ENCODE measurements around the gene RNF25.

RNF25 gene

GRCh38 chr2:218671654-218672566 is at the start of gene RNF25, which contains the start of gene STK36:
TSS of gene RNF25 (minus strand) at chr2:218672002. CDS start at chr2:218671970, 32 bp downstream.
TSS of gene STK36 (plus strand) at chr2:218672086. CDS start at chr2:218672830, 744 bp downstream.
- peak; percentile 91 for DNase-seq (ENCODE audit: low spot score)

- no peak for DNase-seq (ENCODE audit: low spot score)
Observed at GRCh38 chr2:218721488-218721887, 49.7 kb upstream of the RNF25 start.

GRCh38 chr2:218720048-218721041 is 48.5 kb upstream of the RNF25 start:
- DNase-seq (ENCODE audit: low spot score): peak; percentile 66

- DNase-seq (ENCODE audit: low spot score): no peak
Observed at GRCh38 chr2:218719457-218719856, 47.7 kb upstream of the RNF25 start.

GRCh38 chr2:218718058-218718457 is 46.3 kb upstream of the RNF25 start:
- DNase-seq (ENCODE audit: low spot score): no peak

GRCh38 chr2:218717262-218717661 is 45.5 kb upstream of the RNF25 start:
- DNase-seq (ENCODE audit: low spot score): peak; percentile 62

- peak; percentile 85 for DNase-seq (ENCODE audit: low spot score)
Observed at GRCh38 chr2:218716070-218716469, 44.3 kb upstream of the RNF25 start.

GRCh38 chr2:218713922-218714321 is 42.1 kb upstream of the RNF25 start:
- DNase-seq (ENCODE audit: low spot score): no peak

- DNase-seq (ENCODE audit: low spot score): no peak
Observed at GRCh38 chr2:218711550-218711929, 39.7 kb upstream of the RNF25 start.

- peak; percentile 98 for DNase-seq (ENCODE audit: low spot score)
Observed at GRCh38 chr2:218710687-218711549, 39.1 kb upstream of the RNF25 start, which contains the start of gene TTLL4. TSS of gene TTLL4 (plus strand) at chr2:218710835. CDS start at chr2:218737677, 26,842 bp downstream.

GRCh38 chr2:218710334-218710686 is 38.5 kb upstream of the RNF25 start:
- DNase-seq (ENCODE audit: low spot score): no peak

- no peak for DNase-seq (ENCODE audit: low spot score)
Observed at GRCh38 chr2:218709908-218710307, 38.1 kb upstream of the RNF25 start.

GRCh38 chr2:218708086-218708485 is 36.3 kb upstream of the RNF25 start:
- DNase-seq (ENCODE audit: low spot score): no peak

GRCh38 chr2:218703341-218703740 is 31.5 kb upstream of the RNF25 start:
- DNase-seq (ENCODE audit: low spot score): no peak

GRCh38 chr2:218701806-218702205 is 30.0 kb upstream of the RNF25 start:
- DNase-seq (ENCODE audit: low spot score): no peak

- no peak for DNase-seq (ENCODE audit: low spot score)
Observed at GRCh38 chr2:218698885-218699284, 27.1 kb upstream of the RNF25 start.

GRCh38 chr2:218694405-218695145 is 22.8 kb upstream of the RNF25 start:
- DNase-seq (ENCODE audit: low spot score): no peak

- no peak for DNase-seq (ENCODE audit: low spot score)
Observed at GRCh38 chr2:218691234-218691633, 19.4 kb upstream of the RNF25 start.

- peak; percentile 79 for DNase-seq (ENCODE audit: low spot score)
Observed at GRCh38 chr2:218687400-218688060, 15.7 kb upstream of the RNF25 start.

- DNase-seq (ENCODE audit: low spot score): no peak
Observed at GRCh38 chr2:218680061-218680460, 8.3 kb upstream of the RNF25 start.
